ENCODE data around the gene GNL2. TPM values are rescaled to one million over a fixed set of nuclear protein-coding genes. Genes with fewer than 3 reads are reported as not detected.

The GNL2 gene
- total RNA-seq (2022; extraction: Qiagen RNA extraction; ENCODE audit: low read depth) = 50.1 to 63.8 TPM (median 55.8 TPM) in 5 replicates

GRCh38 chr1:37595440-37596181 is at the start of gene GNL2:
Gene GNL2, minus strand, starts transcription at chr1:37595937. Its CDS starts 115 bp downstream, at chr1:37595822.

GRCh38 chr1:37634244-37634991 is 38.7 kb upstream of the GNL2 start, which contains the start of gene RSPO1:
Gene RSPO1, minus strand, starts transcription at chr1:37634892. Its CDS starts 5,231 bp downstream, at chr1:37629661.

GRCh38 chr1:37556712-37557196 is 39.0 kb downstream of the GNL2 start, which contains the start of gene DNALI1:
Gene DNALI1, plus strand, starts transcription at chr1:37556940. Its CDS starts 55 bp downstream, at chr1:37556995.

GRCh38 chr1:37553927-37554808 is 41.6 kb downstream of the GNL2 start, which contains the start of gene SNIP1:
Gene SNIP1, minus strand, starts transcription at chr1:37554293. Its CDS starts 64 bp downstream, at chr1:37554229.

Other genes with a start within 250 kb of the GNL2 start
- gene ZC3H12A, start 121.4 kb downstream of the GNL2 start, total RNA-seq (2022; extraction: Qiagen RNA extraction; ENCODE audit: low read depth) = 16.0 to 18.4 TPM (median 17.8 TPM) in 5 replicates
- 29.4 to 37.3 TPM (median 36.9 TPM) in 5 replicates for gene MEAF6, start 81.2 kb downstream of the GNL2 start, total RNA-seq (2022; extraction: Qiagen RNA extraction; ENCODE audit: low read depth)
- 8.3 to 12.7 TPM (median 11.8 TPM) in 5 replicates for gene SNIP1, start 41.6 kb downstream of the GNL2 start, total RNA-seq (2022; extraction: Qiagen RNA extraction; ENCODE audit: low read depth)
- gene DNALI1, start 39.0 kb downstream of the GNL2 start, total RNA-seq (2022; extraction: Qiagen RNA extraction; ENCODE audit: low read depth) = 0.02 to 0.43 TPM (median 0.05 TPM) in 3 of 5 replicates, not detected in the others
- 0.08 to 0.21 TPM (median 0.09 TPM) in 5 replicates for gene RSPO1, start 39.0 kb upstream of the GNL2 start, total RNA-seq (2022; extraction: Qiagen RNA extraction; ENCODE audit: low read depth)
- 47.5 to 51.4 TPM (median 48.9 TPM) in 5 replicates for gene CDCA8, start 96.6 kb upstream of the GNL2 start, total RNA-seq (2022; extraction: Qiagen RNA extraction; ENCODE audit: low read depth)
- 0.58 to 1.0 TPM (median 0.77 TPM) in 5 replicates for gene EPHA10, start 169.2 kb upstream of the GNL2 start, total RNA-seq (2022; extraction: Qiagen RNA extraction; ENCODE audit: low read depth)
- gene MANEAL, start 197.9 kb upstream of the GNL2 start, total RNA-seq (2022; extraction: Qiagen RNA extraction; ENCODE audit: low read depth) = 24.1 to 27.2 TPM (median 26.6 TPM) in 5 replicates
- gene C1orf122, start 211.9 kb upstream of the GNL2 start, total RNA-seq (2022; extraction: Qiagen RNA extraction; ENCODE audit: low read depth) = 34.0 to 61.2 TPM (median 52.0 TPM) in 5 replicates
- 13.9 to 20.8 TPM (median 19.7 TPM) in 5 replicates for gene YRDC, start 212.3 kb upstream of the GNL2 start, total RNA-seq (2022; extraction: Qiagen RNA extraction; ENCODE audit: low read depth)

All from A549 treated with DMSO at 1 μM for 4 hours (cell line).